NCI-H2029 (cell line): ENCODE data around the gene FILIP1L.

Experiments
- DNase-seq: peaks from one replicate; lab custom pipeline; 2025; lab: John Stamatoyannopoulos, UW

FILIP1L gene

GRCh38 chr3:99866261-99866761 lies 248.0 kb downstream of the FILIP1L start:
- no peak for DNase-seq

GRCh38 chr3:99865321-99865720 lies 249.0 kb downstream of the FILIP1L start:
- no peak for DNase-seq

- no peak for DNase-seq
These were observed 250.0 kb downstream of the FILIP1L start for GRCh38 chr3:99864289-99864688.

- no peak for DNase-seq
These were observed 250.7 kb downstream of the FILIP1L start for GRCh38 chr3:99863588-99863987.

GRCh38 chr3:99863002-99863401 lies 251.3 kb downstream of the FILIP1L start:
- no peak for DNase-seq

- DNase-seq, result no peak
These were observed 252.1 kb downstream of the FILIP1L start for GRCh38 chr3:99862208-99862607.

GRCh38 chr3:99861216-99861615 lies 253.1 kb downstream of the FILIP1L start:
- DNase-seq, result no peak

GRCh38 chr3:99859825-99860224 lies 254.5 kb downstream of the FILIP1L start:
- DNase-seq, result no peak

- DNase-seq, result no peak
These were observed 255.8 kb downstream of the FILIP1L start for GRCh38 chr3:99858469-99858868.

- DNase-seq, result no peak
These were observed 257.0 kb downstream of the FILIP1L start for GRCh38 chr3:99857278-99857677.

GRCh38 chr3:99856437-99857220 lies 257.7 kb downstream of the FILIP1L start:
- no peak for DNase-seq

GRCh38 chr3:99855900-99856299 lies 258.4 kb downstream of the FILIP1L start:
- no peak for DNase-seq

- no peak for DNase-seq
These were observed 259.5 kb downstream of the FILIP1L start for GRCh38 chr3:99854756-99855298.

- no peak for DNase-seq
These were observed 261.4 kb downstream of the FILIP1L start for GRCh38 chr3:99852851-99853250.

GRCh38 chr3:99851955-99852354 lies 262.3 kb downstream of the FILIP1L start:
- DNase-seq, result no peak

GRCh38 chr3:99850608-99851007 lies 263.7 kb downstream of the FILIP1L start:
- no peak for DNase-seq

GRCh38 chr3:99848433-99848832 lies 265.9 kb downstream of the FILIP1L start:
- DNase-seq, result no peak

- no peak for DNase-seq
These were observed 267.7 kb downstream of the FILIP1L start for GRCh38 chr3:99846477-99847160.

- no peak for DNase-seq
These were observed 268.3 kb downstream of the FILIP1L start for GRCh38 chr3:99845999-99846398.

GRCh38 chr3:99845331-99845730 lies 269.0 kb downstream of the FILIP1L start:
- DNase-seq, result no peak

GRCh38 chr3:99843590-99844258 lies 270.6 kb downstream of the FILIP1L start:
- DNase-seq, result no peak

- DNase-seq, result peak; percentile 12
These were observed 271.3 kb downstream of the FILIP1L start for GRCh38 chr3:99842826-99843589.
